ENCODE data around the gene SLC22A3.

Gene SLC22A3

DNA sequence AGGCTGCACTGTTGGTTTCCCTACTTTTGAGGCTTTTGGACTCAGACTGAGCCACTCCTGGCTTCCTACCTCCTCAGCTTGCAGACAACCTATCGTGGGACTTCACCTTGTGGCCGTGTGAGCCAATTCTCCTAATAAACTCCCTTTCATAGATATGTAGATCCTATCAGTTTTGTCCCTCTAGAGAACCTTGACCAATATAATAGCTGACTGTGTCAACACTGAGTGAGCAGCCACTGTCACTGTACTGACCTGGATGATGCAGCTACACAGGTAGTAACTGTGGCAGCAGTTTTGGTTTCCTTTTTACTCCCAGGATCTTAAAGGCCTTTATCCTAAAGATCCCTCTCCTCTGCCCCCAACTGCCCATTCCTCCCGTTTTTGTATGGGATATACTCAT lies 70.2 kb downstream of the SLC22A3 start:
- no peak for DNase-seq (ENCODE audit: low spot score)

DNA sequence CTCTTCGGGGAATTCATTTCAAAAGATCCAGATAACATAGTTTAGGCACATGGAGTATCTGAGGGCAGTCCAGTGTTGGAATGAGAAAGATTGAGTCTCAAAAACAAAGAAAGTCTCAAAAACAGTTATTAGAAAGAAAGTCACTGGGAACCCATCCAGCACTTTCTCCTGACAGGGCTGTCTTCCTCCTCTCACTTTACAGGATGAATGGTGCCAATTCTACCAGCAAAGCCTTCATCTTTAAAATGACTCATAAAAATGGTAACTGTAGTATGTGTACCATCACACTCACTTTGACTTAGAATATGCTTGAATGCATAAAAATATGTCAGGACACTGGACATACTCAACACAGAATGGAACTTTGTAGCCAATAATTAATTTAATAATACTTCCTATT lies 71.3 kb downstream of the SLC22A3 start:
- DNase-seq (ENCODE audit: low spot score) = no peak

DNA sequence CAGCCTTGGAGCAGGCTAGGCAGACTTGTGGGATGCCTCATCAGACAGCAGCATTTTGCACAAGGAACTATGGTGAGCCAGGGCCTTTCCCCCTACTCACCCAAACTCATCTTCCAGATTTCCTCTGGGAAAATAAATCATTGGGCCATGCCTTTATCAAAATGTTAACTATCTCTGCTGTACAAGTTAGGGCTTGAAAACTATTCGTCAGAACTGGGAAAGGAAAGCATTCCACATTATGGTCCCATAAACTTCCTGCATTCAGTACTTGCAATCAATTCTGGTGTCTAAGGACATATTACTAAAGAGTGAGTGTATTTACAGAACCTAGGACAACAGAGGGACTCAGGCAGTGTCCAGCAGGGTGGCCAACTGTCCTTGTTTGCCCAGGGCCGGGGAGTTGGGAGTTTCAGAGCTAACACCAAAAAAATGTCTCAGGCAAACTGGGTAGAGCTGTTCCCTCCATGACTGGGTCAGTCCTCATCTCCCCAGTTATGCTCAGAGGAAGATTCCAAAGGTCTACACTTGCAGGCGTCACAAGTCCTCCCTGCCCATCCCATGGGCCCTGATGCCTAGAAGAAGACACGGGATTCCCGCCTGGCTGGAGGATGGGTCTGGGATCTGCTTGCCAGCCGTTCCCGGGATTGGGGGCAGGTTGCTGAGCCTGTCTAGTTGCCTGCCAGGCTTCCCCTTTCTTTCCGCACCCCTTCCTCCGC lies 72.2 kb downstream of the SLC22A3 start:
- DNase-seq (ENCODE audit: low spot score) = no peak

DNA sequence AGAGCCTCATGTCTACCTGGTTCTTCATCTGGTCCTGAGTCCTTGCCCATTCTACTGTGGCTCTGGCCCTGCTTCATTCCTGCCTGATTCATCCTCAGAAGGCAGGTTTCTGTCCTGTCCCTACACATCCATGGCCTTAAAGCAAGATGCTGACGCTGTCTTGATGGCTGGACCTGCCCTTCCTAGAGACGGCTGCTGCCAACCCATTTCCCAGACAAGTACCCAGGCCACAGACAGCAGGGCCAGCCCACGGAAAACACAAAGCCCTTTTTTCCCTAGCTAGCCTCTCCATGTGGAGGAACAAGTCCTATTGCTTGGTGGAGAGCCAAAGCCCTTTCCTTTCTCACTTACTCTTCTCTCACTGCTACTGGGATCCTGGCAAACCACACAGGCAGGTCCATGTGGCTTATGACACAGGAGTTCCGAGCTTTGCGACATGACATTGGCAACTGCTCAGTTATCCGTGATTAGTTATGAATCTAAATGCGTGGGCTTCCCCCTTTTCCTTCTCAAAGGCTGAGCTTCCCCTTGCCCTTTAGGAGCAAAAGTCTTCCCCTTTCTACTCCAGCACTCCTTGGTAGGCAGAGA lies 72.9 kb downstream of the SLC22A3 start:
- no peak for DNase-seq (ENCODE audit: low spot score)

DNA sequence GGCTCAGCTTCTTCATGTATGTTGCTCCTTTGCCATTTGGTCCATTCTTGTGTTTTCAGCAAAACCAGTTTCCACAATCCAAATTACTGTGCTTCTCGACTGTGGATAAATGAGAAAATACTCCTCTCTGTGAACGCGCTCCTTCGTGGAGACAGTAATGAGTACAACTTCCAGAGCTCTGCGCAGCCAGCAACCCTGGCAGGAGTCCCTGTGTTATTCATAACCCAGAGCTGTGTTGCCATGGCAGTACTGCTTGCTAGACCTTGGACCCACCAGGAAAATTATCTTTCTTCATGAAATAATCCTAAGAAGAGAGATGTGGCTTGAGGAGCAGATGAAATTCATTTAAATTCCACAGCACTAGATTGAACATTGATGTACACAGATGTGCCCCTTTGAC lies 73.7 kb downstream of the SLC22A3 start:
- DNase-seq (ENCODE audit: low spot score) = no peak

DNA sequence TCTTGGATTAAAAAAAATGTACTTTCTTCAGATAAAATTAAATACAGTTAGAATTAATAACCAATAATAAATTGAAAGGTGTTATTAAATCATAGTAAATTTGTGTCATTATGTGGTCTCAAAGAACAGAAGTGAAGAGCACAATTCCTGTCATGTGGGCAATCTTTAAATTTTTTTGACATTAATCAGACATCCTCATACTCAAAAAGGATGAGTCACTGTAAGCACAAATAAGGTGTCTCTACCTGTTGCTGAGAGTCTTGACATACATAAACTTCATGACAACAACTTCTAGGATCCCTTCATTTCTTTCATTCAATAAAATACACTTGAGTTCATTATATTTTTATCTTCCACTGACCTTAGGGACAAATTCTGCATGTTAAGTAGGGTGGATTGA lies 76.1 kb downstream of the SLC22A3 start:
- no peak for DNase-seq (ENCODE audit: low spot score)

DNA sequence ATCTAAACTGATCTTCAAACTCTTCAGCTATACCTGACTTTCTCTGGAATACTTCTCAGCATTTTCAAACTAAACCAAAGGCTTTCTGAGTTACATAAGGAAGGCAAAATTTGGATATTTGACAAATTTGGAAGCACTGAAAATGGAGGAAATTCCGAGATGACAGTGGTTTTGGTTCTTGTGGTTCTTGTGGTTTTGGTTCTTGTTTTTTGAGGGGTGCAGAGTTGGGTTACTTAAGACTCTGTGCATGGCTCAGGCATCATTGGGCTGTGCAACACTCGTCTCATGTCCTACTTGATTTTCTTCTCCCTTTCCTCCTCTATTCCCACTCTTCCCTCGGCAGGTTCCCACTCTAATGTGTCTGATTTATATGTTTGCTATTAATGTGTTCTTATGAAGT lies 78.0 kb downstream of the SLC22A3 start:
- no peak for DNase-seq (ENCODE audit: low spot score)

DNA sequence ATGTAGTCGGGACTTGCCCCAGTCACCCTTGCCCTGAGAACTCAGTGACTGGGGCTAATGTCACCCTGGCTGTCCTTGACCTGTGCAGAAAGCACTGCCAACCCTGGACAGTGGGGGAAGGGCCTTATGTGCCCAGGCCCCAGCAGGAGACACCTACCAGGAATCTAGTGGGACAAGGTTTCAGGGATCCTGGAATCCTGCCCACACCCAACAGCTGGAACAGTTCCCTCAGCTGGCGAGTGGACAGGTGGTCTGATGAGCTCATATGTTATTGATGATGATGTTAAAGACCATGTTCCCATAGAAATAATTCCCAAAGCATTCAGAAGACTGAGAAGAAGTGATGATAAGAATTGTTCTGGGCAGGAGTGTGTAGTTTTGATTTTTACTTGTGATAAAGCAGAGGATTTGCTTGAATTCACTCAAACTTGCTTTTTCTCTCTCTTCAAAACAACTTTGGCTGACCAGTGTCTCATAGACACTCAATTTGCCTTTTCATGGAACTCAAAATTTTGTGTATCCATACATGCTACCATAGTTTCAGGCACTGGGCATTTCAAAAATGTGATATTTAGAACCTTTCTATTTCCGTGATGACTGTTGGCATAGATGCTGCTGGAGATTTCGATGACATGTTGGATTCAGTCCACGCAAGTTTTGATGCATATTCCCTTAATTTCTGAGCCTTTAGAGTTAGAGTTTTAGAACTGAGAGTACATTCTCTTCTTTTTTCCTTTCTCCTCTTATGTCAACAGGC lies 79.3 kb downstream of the SLC22A3 start:
- no peak for DNase-seq (ENCODE audit: low spot score)

DNA sequence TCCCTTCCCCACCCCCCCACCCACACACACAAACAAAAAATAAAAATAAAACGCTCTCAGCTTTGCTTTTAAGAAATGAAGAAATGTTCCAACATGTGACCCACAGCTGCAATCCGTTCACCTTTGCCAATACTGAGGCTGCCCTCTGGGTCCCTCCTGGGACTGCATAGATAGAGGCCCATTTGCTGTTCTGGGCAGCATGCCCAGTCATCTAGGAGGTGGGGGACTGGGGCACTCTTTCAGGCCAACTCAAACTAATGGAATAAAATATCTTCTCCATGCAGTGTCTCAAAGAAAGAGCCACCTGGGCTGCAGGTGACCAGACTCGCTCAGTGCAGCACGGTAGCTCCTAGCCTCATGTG lies 79.9 kb downstream of the SLC22A3 start:
- DNase-seq (ENCODE audit: low spot score) = no peak

DNA sequence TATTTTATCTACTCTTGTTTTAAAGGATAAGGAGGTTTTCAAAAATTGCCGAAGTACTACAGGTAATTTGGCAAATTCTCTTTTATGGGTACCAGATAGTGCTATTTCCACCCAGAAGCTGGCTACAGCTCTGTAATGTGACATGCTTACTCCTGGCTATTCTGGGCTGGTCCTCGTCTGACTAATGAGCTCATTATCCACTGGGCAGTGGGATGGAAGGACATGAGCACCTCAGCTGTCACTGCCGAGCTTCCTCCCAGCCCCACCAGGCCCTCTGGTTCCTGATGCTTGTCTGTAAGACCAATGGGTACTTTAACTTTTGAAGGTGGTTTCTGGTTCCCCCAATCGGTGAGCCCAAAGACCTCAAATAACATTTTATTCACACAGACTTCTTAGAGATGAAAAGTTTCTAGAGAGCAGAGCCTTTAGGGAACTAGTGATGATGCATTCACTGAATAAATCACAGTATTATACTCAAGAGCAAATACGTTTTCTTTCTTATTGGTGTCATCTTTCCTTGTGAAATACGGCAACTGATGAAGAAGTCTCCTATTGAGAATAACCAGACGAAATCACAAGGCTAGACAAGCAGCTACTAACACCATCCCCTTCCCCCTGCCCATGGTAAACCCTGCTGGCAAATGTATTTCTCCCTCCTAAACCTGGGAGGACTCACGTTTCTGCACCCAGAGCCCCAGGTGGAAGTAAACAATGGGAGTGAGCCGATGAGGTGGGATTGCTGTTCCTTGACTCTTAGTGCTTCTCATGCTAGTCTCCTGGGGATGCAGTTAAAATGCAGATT lies 80.8 kb downstream of the SLC22A3 start:
- DNase-seq (ENCODE audit: low spot score) = no peak

DNA sequence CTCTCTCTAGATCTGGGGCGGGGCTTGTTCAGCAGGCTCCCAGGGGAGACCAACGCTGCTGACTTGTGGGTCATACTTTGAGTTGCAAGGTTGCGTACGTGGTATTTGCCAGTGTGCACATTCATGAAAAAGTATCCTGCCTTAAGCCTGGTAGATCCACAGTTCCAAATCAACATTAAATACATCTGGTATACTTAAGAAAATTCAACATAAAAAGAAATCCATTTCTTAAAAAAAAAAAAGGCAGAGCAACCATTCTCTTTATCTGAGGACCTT lies 81.4 kb downstream of the SLC22A3 start:
- no peak for DNase-seq (ENCODE audit: low spot score)

DNA sequence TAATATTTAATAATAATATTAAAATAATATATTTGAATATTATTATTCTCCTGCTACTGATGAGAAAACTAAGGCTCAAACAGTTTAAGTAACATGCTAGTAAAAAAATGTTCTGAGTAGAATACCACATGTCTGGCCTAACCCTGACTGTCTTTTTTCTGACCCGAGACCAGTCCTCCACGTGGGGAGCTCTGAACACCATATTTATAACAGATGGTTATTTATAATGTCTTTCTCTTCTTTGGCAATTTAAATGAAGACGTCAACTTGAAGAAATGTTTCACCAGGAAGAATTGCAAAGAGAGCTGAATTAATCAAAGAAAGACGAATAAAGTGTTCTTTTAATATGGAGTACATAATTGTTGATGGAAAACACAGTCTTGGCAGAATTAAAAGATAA lies 82.0 kb downstream of the SLC22A3 start:
- no peak for DNase-seq (ENCODE audit: low spot score)

DNA sequence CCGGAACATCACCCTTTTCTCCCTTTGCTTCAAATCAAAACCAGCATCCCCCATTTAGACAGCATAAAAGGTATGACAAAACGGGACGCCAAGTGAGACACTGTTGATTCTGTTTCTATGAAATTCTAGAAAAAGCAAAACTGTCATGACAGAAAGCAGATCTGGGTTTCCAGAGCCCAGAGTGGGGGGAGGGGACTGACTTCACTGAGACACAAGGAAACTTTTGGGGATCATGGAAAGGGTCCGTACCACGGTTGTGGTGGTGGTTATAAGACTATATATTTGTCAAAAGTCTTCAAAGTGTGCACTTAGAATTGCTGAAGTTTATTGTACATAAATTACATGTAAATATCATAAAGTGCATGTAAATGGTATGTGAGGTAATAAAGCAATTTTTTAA lies 82.6 kb downstream of the SLC22A3 start:
- no peak for DNase-seq (ENCODE audit: low spot score)

DNA sequence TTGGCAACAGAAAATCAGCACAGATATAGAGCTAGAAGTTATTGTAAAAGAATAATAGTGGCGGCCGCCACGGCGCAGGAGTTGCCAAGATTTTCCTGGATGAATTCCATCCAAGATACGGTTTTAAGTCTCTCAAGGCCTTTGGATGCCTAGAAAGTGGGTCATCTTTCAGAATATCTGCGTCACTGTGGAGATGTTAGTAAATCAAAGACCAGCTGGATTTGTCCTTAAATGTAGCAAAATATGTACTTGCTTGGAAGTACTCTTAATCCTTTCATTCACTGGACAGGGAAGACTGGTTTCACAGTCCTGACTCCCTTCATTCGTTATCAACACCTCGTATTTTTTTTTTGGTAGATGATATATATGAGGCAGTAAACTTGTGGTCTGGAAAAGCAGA lies 83.0 kb downstream of the SLC22A3 start:
- peak; percentile 16 for DNase-seq (ENCODE audit: low spot score)

DNA sequence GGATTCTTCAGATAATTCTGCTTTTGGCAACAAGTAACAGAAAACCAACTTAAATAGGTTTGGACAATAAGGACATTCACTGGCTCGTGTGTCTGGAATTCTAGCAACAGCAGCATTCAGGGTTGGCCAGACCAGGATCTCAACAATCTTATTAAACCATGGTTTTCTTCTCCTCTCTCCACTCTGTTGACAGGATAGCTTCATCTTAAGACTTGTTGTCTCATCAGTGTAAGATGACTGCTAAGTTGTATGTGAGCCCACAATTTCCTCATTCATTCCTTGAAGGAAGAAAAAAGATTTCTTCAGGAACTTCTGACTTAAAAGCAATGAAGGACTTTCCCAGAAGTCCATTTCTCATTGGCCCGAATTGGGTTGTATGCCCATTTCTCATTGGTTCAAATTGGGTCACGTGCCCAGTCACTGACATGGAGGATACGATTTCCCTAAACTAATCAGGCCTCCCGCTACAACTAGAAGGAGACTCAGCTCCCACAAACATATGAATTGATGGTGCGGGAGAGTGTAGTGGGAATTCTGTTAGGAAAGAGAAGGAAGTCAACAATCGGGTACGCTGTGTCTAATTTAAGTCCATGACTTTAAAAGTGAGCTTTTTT lies 83.7 kb downstream of the SLC22A3 start:
- DNase-seq (ENCODE audit: low spot score) = no peak

DNA sequence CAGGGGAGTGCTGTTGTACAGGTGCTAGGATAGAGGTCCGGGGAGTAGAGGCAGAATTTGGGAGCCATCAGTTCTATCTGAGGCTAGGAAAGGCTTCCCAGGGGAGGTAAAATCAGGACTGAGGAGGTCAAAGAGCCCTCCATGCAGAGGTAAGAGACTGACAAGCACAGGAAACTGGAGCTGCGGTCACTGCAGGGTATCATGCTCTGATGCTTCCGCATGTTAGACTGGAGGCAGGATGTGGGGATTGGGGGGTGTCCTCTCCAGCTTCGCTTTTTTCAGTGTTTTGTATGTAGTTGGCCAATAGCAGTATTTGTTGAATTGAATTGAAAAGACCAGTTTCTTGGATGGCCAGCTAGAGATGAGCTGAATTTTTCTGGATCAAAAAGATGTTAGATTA lies 87.8 kb downstream of the SLC22A3 start:
- DNase-seq (ENCODE audit: low spot score) = no peak

DNA sequence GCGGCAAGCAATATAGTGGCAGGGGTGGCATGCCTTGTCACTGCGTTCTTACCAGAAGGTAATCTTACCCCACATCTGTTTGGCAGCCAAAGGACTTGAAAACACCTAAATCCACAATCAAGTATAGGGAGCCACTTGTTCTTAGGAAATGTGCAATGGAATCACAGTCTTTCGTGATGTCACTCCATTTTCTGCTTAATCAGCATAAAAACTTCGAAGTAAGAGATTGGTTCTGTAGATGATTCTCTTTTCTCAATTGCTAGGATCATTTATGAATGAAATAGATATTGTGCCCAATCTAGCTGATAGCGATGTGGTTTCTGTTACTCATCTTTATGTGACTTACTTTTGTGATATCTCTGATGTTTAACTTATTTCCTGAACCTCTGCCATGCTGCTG lies 89.0 kb downstream of the SLC22A3 start:
- no peak for DNase-seq (ENCODE audit: low spot score)

DNA sequence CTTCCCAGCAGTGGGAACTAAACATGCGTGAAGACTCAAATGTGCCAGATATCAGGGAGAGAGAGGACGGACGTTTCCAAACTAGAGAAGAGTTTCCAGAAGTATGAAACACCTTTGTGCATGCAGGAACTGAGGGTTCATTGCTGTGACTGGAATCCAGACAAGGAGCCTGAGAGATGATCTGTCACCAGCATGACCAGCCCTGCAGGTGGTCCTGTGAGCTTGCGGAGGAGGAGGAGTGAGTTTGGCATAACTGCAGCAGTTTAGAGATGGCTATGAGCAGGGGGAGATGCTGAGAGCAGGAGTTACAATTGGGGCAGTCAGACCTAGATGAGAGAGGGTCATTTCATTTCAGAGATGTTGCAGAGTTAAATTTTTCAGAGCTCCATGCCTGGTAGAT lies 89.6 kb downstream of the SLC22A3 start:
- no peak for DNase-seq (ENCODE audit: low spot score)

DNA sequence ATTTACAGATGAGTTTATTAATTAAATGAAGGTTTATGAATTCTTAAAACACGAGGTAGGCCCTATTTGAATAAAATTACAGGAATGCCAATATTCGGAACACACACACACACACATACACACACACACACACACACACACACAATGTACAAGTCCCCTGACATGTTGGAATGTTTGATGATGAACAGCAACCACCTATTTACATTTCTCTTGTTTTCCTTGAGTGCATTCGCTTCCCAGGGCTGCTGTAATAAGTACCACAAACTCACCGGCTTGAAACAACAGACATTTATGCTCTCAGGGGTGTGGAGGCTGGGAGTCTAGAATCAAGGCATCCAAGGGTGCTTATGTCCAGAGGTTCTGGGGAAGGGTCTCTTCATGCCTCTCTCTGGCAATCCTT lies 90.3 kb downstream of the SLC22A3 start:
- no peak for DNase-seq (ENCODE audit: low spot score)

DNA sequence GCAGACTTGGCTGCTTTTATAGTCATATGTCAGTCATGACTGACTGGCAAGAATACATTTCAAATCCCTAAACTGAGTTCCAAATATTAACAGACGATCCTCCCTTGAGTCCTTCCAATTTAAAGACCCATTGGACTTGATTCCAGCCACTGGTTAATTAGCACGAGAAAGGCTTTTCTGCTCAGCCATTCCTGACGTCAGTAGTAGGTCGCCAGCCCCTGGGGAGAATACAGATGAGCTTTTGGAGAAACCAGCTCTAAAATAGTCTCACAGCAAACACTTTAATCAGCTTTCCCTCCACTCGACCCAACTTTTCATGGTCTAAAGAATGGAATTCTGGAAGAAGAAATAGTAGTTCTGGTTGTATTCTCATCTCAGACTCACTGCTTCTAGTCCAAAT lies 91.6 kb downstream of the SLC22A3 start:
- DNase-seq (ENCODE audit: low spot score) = no peak

DNA sequence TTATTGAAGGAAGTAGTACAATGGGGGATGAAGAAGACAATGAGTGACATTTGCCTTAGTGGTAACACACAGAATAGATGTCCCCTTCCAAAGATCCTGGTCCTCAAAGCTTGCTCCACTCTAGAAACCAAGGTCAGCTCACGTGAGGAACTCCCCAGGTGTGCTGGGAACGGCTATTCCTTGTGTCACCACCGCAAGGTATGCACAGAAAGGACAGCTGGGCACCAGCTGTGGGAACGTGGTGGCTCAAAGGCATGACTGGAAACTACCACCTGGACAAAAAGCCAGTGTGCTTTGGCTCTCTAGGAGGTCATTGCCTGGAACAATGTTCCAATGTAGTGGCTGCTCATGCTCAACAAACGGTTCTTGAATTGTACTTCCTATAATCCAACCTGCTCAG lies 94.0 kb downstream of the SLC22A3 start:
- no peak for DNase-seq (ENCODE audit: low spot score)

DNA sequence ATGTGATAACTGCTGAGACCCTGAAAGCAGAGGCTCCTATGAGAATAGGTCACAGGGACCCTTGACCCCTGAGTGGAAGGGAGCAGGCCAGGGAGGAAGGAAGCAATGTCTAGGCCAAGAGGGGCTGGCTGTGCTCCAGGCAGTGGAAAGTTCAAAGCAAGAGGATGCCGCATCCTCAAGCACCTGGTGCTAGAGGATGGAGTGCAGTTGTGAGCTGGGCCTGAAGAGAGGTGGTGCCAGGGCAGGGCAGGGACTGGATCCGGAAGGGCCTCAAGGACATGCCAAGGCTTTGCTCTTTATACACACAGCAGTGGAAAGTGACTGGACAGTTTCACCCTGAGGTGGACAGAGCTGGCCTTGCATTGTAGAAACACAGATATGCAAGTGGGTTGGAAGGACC lies 97.0 kb downstream of the SLC22A3 start:
- no peak for DNase-seq (ENCODE audit: low spot score)

DNA sequence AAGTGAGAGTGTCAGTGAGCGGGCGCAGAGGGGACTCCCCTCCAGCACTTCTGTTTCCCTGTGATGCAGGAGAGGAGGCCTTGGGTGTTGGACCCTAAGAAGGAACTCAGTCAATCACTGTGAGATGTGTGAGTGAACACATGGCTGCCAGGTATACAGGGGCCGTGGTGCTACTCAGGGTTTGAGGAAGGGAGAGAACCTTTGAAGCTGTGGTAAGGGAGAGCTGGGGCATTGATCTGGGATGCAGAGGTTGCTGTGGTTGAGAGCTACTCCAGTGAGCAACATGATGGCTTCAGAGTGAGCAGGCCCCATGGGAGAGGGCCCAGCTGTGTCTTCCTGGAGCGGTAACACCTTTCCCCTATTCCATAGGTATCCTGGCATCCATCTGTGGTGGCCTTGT lies 99.2 kb downstream of the SLC22A3 start:
- no peak for DNase-seq (ENCODE audit: low spot score)

All from AG08396 (cell line).